ENCODE results near the gene HOXA7.

Gene HOXA7

GRCh38 chr7:27153526-27153925 is 2.9 kb downstream of the HOXA7 start:
- Histone ChIP-seq H3K9ac (ENCODE audit: low read length) (no peak overlapping the region), H3K27me3 (ENCODE audit: control insufficient read depth, insufficient read depth, low read length) (peaks cover 7% of the 10 kb centered on the region), H3K4me3 (ENCODE audit: low read length) (no peak overlapping the region), H3K36me3 (ENCODE audit: control insufficient read depth, insufficient read depth, low read length) (no peaks in the 10 kb centered on the region), H3K27ac (ENCODE audit: low read depth, low read length) (no peak overlapping the region), H3K4me1 (ENCODE audit: control insufficient read depth, insufficient read depth, low read length) (peaks cover 12% of the 10 kb centered on the region)

GRCh38 chr7:27152816-27153442 is 3.5 kb downstream of the HOXA7 start:
- Histone ChIP-seq H3K9ac (ENCODE audit: low read length) (no peak overlapping the region), H3K4me3 (ENCODE audit: low read length) (peak overlapping the region; percentile 90), H3K36me3 (ENCODE audit: control insufficient read depth, insufficient read depth, low read length) (no peaks in the 10 kb centered on the region), H3K27me3 (ENCODE audit: control insufficient read depth, insufficient read depth, low read length) (peaks cover 7% of the 10 kb centered on the region), H3K4me1 (ENCODE audit: control insufficient read depth, insufficient read depth, low read length) (peaks cover 16% of the 10 kb centered on the region), H3K27ac (ENCODE audit: low read depth, low read length) (peak overlapping the region; percentile 96)

GRCh38 chr7:27151931-27152815 is 4.3 kb downstream of the HOXA7 start, which contains the start of gene HOXA3:
Gene HOXA3 (minus strand): TSS chr7:27152583. CDS start chr7:27110640, 41,943 bp downstream.
- Histone ChIP-seq H3K36me3 (ENCODE audit: control insufficient read depth, insufficient read depth, low read length) (no peaks in the 10 kb centered on the region), H3K27ac (ENCODE audit: low read depth, low read length) (peak within 1 kb of the TSS; percentile 96), H3K27me3 (ENCODE audit: control insufficient read depth, insufficient read depth, low read length) (peaks cover 7% of the 10 kb centered on the region), H3K4me1 (ENCODE audit: control insufficient read depth, insufficient read depth, low read length) (peaks cover 20% of the 10 kb centered on the region), H3K4me3 (ENCODE audit: low read length) (peak within 1 kb of the TSS; percentile 90), H3K9ac (ENCODE audit: low read length) (peak within 1 kb of the TSS; percentile 93)

GRCh38 chr7:27151341-27151930 is 5.0 kb downstream of the HOXA7 start:
- H3K27me3 ChIP-seq (ENCODE audit: control insufficient read depth, insufficient read depth, low read length): peaks cover 7% of the 10 kb centered on the region
- peak overlapping the region; percentile 96 for H3K27ac ChIP-seq (ENCODE audit: low read depth, low read length)
- H3K4me1 ChIP-seq (ENCODE audit: control insufficient read depth, insufficient read depth, low read length): peaks cover 23% of the 10 kb centered on the region
- peak overlapping the region; percentile 90 for H3K4me3 ChIP-seq (ENCODE audit: low read length)
- H3K36me3 ChIP-seq (ENCODE audit: control insufficient read depth, insufficient read depth, low read length): no peaks in the 10 kb centered on the region
- peak overlapping the region; percentile 93 for H3K9ac ChIP-seq (ENCODE audit: low read length)

GRCh38 chr7:27150568-27151340 is 5.7 kb downstream of the HOXA7 start:
- Histone ChIP-seq H3K27ac (ENCODE audit: low read depth, low read length) (peak overlapping the region; percentile 96), H3K4me3 (ENCODE audit: low read length) (peak overlapping the region; percentile 90), H3K27me3 (ENCODE audit: control insufficient read depth, insufficient read depth, low read length) (peaks cover 7% of the 10 kb centered on the region), H3K9ac (ENCODE audit: low read length) (peak overlapping the region; percentile 93), H3K36me3 (ENCODE audit: control insufficient read depth, insufficient read depth, low read length) (no peaks in the 10 kb centered on the region), H3K4me1 (ENCODE audit: control insufficient read depth, insufficient read depth, low read length) (peaks cover 23% of the 10 kb centered on the region)

- Histone ChIP-seq H3K27ac (ENCODE audit: low read depth, low read length) (peak overlapping the region; percentile 96), H3K27me3 (ENCODE audit: control insufficient read depth, insufficient read depth, low read length) (peaks cover 7% of the 10 kb centered on the region), H3K4me1 (ENCODE audit: control insufficient read depth, insufficient read depth, low read length) (peaks cover 17% of the 10 kb centered on the region)
Measured at GRCh38 chr7:27149842-27150567, 6.5 kb downstream of the HOXA7 start.

GRCh38 chr7:27148756-27149641 is 7.5 kb downstream of the HOXA7 start:
- peaks cover 9% of the 10 kb centered on the region for H3K36me3 ChIP-seq (ENCODE audit: control insufficient read depth, insufficient read depth, low read length)
- H3K27me3 ChIP-seq (ENCODE audit: control insufficient read depth, insufficient read depth, low read length): peaks cover 7% of the 10 kb centered on the region
- H3K4me3 ChIP-seq (ENCODE audit: low read length): peak overlapping the region; percentile 75
- H3K4me1 ChIP-seq (ENCODE audit: control insufficient read depth, insufficient read depth, low read length): peaks cover 16% of the 10 kb centered on the region
- peak overlapping the region; percentile 25 for H3K9ac ChIP-seq (ENCODE audit: low read length)
- peak overlapping the region; percentile 87 for H3K27ac ChIP-seq (ENCODE audit: low read depth, low read length)

More at GRCh38 chr7:27149842-27150567, 6.5 kb downstream of the HOXA7 start:
- Histone ChIP-seq H3K4me3 (ENCODE audit: low read length) (peak overlapping the region; percentile 90), H3K36me3 (ENCODE audit: control insufficient read depth, insufficient read depth, low read length) (peaks cover 6% of the 10 kb centered on the region), H3K9ac (ENCODE audit: low read length) (peak overlapping the region; percentile 50)

GRCh38 chr7:27148031-27148755 is 8.3 kb downstream of the HOXA7 start:
- H3K27me3 ChIP-seq (ENCODE audit: control insufficient read depth, insufficient read depth, low read length): peaks cover 7% of the 10 kb centered on the region
- H3K9ac ChIP-seq (ENCODE audit: low read length): peak overlapping the region; percentile 25
- peaks cover 16% of the 10 kb centered on the region for H3K4me1 ChIP-seq (ENCODE audit: control insufficient read depth, insufficient read depth, low read length)
- H3K4me3 ChIP-seq (ENCODE audit: low read length): peak overlapping the region; percentile 75
- peaks cover 12% of the 10 kb centered on the region for H3K36me3 ChIP-seq (ENCODE audit: control insufficient read depth, insufficient read depth, low read length)
- H3K27ac ChIP-seq (ENCODE audit: low read depth, low read length): peak overlapping the region; percentile 87

- peaks cover 3% of the 10 kb centered on the region for H3K27me3 ChIP-seq (ENCODE audit: control insufficient read depth, insufficient read depth, low read length)
- H3K4me1 ChIP-seq (ENCODE audit: control insufficient read depth, insufficient read depth, low read length): peaks cover 14% of the 10 kb centered on the region
- peaks cover 12% of the 10 kb centered on the region for H3K36me3 ChIP-seq (ENCODE audit: control insufficient read depth, insufficient read depth, low read length)
- H3K9ac ChIP-seq (ENCODE audit: low read length): peak within 1 kb of the TSS; percentile 64
- peak within 1 kb of the TSS; percentile 75 for H3K4me3 ChIP-seq (ENCODE audit: low read length)
- H3K27ac ChIP-seq (ENCODE audit: low read depth, low read length): peak within 1 kb of the TSS; percentile 87
Measured at GRCh38 chr7:27147199-27148030, 9.1 kb downstream of the HOXA7 start, which contains the start of gene HOXA6. Gene HOXA6 (minus strand): TSS chr7:27147774. CDS start chr7:27147749, 25 bp downstream.
